HG03060 (cell line): ENCODE measurements around the gene WDPCP.
"Not testable (repeated sequence)": the region's sequence is repeated elsewhere in the genome, so short reads cannot be mapped to it uniquely, and the experiment has no call there.

ENCODE experiments used
- ATAC-seq: cut with Tn5 transposase; IDR thresholded peaks from one replicate; pipeline ENCODE4 v1.9.1; 2021; ENCODE audit warnings: low read depth, moderate number of reproducible peaks; ENCODE audit not compliant: unreplicated experiment

WDPCP gene

DNA sequence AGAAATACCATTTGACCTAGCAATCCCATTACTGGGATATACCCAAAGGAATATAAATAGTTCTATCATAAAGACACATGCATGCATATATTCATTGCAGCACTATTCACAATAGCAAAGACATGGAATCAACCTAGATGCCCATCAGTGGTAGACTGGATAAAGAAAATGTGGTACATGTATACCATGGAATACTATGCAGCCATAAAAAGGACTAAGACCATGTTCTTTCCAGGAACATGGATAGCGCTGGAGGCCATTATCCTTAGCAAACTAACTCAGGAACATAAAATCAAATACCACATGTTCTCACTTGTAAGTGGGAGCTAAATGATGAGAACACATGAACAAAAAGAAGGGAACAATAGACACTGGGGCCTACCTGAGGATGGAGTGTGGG lies 119.0 kb downstream of the WDPCP start:
- not testable (repeated sequence) for ATAC-seq

DNA sequence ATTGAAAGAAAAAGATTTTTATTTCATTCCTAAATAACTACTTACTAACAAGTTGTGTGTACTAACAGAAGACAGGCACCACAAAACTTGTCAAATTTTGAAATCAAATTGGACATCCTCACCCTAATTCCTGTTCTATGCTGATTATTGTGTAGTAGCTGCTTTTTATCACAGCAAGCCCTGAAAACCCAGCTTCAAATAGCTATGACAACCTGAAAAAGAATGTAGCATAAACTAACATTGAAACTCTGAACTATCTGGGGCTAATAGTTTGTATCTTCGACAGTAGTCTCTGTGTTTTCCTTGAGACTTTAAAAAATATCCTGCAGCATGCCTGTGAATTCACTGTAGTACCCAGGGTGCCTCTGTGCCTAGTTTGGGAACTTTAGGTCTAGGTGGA lies 122.6 kb downstream of the WDPCP start:
- no peak for ATAC-seq

DNA sequence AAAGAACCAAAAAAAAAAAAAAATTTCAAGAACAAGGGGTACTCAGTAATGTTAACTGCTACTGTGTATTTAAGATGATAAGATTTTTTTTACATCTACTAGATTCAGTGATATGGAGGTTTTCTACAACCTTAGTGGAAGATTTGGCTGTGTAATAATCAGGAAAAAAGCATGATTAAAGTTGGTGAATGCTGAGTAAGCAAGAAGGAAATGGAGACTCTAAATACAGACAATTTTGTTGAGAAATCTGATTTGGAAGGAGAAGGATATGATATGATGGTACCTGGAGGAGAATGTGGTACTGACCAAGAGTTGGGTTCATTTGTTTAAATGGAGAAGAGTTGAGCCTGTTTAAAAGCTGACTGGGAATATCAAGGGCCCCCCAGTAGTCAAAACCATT lies 125.1 kb downstream of the WDPCP start:
- no peak for ATAC-seq

DNA sequence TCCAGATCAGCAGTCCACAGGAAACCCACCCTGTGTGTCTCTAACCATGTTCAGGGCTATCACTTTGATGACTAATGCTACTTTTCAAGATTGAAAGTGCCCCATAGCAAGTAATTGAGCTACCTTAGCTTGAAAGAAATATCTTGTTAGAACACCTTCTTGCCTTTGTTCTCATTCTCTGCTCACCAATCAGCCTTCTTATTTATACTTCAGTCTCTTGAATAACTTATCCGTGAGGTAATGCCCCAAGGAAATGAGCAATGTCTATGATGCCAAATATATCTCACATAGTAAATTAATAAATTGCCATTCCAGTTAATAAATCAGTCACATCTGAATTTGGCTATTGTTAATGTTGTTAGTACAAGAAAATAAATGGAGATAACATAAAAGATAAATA lies 141.6 kb downstream of the WDPCP start:
- no peak for ATAC-seq

DNA sequence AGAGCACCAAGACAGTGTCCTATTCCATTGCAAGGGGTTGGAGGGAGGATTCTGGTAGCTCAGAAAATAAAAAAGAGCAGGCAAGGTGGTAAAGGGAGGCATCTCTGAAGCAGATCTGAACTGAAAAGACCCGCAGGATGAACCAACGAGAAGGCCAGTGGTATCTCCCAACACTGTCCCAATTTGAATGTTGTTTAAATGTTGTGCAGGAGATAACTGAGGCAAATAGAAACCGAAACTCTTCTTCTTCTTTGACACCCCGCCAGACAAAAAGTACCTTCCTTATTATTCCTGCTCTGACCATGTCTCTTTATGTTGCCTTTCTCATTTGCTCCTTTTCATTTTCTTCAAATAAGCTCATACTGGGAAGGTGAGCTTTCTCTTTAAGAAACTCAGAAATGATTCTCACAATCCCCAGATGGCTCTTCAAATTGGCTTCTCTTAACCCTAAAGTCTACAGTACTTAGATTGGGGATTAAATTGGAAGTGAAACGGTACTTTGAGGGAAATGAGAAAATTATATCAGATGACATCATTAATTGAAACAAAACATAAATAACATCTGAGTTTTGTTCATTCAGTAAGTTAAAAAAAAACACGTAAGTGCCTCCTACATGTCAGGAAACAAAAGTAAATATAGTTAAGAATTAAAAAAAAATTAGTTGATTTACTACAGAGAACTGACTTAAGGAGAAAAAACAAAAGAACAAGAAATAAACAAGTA lies 143.6 kb downstream of the WDPCP start:
- no peak for ATAC-seq

DNA sequence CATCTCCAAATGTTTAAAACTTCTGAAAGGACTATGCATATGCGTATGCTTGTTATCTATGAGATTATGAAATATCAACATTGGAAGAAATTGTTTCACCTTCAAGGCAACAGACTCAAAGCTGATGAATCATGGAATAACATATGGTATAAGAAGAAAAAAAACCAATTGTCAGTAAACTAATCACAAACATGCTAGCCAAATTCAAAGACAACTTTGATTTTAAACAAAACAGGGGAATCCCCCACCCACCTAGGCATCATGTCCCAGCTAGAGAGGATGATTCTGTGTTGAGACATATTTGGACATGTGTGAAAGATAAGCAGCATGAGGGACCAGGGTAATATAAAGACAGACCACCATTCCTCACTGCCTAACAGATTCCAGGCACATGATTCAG lies 147.7 kb downstream of the WDPCP start:
- no peak for ATAC-seq

DNA sequence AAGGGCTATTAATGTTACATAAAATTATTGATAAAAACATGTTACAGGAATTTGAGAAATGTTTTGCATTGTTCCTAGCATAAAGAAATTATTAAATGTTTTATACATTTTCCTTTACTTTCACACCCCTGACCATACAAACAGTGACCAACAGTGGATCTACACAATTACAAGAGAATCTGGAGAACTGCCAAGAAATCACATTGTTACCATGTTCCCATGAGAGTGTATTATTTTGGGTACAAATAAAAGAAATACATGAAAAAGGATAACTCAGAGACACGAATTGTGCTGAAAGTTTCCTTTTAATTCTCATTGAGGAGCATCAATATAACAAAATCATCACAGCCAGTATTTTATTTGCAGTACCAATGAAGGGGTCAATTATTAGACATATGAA lies 150.1 kb downstream of the WDPCP start:
- no peak for ATAC-seq

DNA sequence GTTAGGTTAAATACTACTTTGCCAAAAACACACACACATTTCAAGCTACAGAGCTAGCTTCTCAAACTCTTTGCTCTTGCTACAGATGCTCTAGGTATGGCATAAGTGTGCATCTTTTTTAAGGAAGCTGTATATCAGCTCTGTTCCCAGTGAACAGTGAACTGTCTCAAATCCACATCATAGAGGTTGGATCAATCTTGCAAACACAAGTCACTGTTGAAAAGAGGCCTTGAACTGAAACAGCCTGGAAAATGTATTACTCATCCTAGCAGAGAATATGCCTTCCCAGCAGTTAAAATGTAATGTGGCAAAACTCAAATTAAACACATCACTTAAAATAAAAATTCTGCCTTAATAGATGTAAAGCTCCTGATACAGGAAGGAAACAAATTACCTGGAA lies 151.8 kb downstream of the WDPCP start:
- ATAC-seq, result no peak

DNA sequence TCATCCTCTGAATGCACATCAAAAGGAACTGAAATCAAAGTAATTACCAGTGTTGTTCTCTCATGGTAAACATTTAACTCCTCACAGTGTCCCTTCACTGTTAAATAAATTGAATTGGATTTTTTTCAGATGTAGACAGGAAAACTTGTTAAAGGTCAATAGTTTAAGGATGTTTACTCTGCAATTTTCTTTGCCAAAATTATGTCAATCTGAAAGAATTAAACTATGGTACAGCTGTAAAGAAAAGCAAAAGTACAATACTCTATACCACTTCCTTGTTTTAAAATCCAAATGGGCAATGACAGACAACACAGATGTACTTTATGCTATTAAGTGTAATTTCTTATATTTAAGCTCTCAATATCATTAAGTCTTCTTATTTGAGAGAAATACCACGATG lies 153.2 kb downstream of the WDPCP start:
- no peak for ATAC-seq

DNA sequence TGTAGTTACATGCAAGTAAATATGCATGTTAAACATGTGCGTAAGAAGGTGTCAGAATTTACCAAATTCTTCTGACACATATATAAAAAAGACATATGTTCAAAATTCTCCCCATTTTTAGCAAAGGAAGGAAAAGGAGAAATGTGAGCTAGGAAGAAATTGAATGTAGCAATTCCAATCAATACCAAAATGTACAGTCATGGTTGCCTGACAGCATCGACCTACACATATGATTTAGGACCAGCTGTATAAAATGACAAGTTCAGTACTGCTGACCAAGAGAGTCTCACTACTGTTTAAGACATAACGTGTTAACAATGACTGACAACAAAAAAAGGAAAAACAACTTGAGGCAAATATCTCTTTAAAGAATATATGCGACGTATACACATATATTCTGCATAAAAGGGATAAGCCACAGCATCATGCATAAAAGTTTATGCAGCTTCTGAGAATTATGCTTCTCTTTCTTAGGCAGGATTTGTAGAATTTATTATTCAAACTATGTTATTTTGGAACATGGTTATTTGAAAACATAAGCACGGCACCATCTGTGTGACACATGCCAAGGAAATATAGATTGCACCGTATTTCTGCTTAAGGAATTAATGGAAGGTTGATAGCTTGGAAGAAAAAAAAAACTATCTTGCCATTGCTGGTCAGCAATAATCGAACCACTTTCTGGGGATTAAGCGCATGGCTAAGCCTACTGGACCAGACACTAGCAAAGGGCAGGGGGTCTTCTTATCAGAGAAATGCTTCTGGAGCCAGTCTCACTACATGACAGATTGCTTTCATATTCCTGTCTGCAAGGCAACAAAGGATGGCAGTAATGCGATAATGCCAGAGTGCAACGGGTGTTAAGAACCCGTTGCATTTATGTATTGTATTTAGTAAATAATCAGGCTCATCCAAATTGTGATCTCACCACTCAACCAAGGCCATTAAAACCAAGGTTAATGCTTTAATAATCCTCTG lies 154.0 kb downstream of the WDPCP start:
- ATAC-seq, result no peak

DNA sequence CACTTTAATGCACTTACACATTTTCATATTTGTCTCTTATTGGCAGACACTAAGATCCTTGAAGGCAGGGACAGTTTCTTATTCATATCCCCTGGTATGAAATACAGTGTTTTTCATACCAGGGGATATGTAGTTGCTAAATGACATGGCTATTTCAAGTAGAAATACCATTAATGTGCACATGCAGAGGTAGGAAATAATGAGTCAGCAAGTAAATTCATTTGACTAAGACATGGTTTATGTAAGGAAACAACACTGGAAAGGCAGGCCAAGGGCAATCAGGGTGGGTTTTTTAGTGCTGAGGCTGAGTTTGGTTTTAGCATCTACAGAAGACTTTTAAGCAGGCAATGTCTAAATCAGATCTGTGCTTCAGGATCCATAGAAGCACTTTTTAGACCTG lies 155.9 kb downstream of the WDPCP start:
- no peak for ATAC-seq

DNA sequence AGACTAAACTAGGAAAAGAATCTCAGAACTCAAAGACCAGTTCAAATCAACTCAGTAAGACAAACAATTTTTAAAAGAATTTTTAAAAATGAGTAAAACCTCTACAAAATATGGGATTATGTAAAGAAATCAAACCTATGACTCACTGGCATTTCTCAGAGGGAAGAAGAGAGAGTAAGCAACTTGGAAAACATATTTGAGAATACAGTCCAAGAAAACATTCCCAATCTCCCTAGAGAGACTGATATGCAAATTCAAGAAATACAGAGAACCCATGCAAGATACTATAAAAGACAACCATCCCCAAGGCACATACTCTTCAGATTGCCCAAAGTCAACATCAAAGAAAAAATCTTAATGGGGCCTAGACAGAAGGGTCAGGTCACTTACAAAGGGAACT lies 162.7 kb downstream of the WDPCP start:
- no peak for ATAC-seq

DNA sequence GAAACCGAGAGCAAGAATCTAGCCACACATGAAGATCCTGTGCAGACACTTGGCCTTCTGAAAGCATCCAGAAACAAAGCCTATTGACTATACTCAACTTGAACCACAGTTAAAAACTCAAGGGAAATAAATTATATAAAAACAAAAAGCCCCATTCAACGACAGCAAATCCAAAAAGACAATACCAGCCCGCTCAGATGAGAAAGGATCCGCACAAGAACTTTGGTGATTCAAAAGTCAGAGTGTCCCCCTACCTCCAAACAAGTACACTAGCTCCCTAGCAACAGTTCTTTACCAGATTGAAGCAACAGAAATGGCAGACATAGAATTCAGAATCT lies 163.2 kb downstream of the WDPCP start:
- no peak for ATAC-seq

DNA sequence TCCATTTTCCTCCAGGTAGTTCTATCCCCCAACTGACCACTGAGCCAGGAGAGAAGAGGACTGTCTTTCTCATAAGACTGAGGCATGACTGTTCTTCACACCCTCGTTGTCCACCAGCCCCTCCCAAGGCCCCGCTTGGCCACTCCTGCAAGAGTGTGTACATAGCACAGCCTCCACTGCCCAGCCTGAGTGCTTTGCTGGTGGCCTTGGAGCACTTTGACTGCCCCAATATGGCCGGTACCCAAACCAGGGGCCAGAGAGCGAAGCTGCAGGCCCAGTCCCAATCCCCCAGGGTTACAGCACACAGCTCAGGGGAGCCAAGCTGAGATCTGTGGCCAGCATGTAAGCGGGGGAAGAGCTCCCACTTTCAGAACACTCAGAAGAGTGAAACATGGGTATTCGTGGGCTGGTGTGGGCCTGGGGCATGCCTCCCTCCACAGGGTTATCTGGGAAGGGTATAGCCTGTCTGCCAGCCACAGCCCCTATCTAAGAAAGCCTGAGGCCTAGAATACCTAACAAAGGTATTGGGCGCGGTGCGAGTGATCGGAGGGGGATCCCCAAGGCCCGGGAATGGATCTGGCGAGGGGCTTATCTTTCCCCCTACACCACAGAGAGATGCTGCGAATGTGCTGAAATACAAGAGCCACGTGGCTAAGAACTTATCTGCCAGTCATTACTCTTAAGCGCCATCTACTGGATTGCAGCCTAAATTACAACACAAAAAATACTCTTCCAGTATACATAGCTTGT lies 163.8 kb downstream of the WDPCP start:
- peak; percentile 83 for ATAC-seq

DNA sequence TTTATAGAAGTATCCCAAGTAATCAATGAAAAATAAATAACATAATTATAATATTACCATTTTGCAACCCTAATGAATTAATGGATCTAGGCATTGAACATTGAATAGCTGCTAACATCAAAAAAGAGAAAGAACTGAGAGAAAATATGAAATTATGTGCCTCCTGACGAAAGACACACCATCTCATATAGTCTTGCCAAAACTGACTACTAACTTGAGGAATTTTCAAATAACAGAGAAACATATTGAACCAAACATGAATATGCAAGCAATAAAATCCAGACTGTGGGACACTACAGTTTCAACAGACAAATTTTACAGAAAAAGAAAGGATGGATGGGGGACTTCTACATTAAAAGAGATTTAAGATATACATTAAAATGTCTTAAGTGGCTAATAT lies 165.7 kb downstream of the WDPCP start:
- ATAC-seq, result no peak

DNA sequence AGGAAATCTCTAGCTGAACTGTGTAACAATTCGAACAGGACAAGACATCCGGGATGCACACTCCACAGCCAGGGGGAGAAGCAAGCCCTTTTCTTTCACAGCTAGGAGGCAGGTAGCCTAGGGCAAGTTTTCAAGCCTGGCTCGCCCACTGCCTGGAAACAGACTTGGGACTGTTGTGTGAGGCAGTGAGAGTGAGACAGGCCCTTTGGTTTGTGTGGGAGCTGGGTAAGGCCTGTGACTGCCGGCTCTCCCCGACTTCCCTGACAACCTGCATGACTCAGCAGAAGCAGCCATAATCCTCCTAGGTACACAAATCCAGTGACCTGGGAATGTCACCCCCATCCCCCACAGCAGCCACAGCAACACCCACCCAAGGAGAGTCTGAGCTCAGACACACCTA lies 179.7 kb downstream of the WDPCP start:
- no peak for ATAC-seq

DNA sequence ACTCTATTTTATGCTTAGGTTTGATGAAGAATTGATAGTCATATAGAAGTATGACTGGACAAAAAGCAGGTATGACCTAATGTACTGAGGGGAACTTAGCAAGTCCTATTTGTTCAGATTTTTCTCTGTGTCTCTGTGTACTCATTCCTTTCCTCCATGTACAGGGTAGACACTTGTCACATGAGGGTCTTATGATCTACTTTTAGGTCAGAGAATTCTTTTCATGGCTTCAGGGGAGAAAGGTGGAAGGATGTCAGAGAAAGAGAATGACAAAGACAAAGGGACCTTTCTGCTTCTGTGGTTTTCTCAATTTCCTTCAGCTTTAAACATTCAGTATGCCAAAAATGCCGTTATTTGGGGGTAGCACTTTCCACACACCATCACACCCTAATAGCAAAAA lies 181.6 kb downstream of the WDPCP start:
- no peak for ATAC-seq

DNA sequence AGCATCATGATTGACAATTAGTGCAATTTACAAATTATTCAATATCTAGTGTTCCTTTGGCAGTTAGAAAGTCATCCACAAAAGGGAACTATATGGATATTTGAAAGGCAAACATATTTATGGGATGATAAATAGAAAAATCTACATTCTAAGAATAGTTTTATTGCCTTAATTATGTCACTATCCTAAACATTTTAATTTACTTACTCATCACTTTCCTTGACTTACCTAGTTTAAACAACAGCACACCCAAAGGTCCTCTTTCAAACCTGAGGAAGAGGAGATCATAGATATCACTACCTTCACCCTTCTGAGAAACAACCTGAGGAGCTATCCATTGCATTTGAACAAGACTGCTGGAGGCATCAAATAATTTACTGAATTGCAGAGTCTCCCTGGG lies 184.5 kb downstream of the WDPCP start:
- no peak for ATAC-seq

DNA sequence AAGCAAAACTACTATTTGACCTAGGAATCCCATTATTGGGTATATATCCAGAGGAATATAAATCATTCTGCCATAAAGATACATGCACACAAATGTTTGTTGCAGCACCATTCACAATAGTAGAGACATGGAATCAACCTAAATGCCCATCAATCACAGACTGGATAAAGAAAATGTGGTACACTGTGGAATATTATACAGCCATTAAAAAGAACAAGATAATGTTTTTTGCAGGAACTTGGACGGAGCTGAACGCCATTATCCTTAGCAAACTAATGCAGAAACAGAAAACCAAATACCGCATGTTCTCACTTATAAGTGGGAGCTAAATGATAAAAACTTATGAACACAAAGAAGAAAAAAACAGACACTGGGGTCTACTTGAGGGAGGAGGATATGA lies 185.4 kb downstream of the WDPCP start:
- not testable (repeated sequence) for ATAC-seq

DNA sequence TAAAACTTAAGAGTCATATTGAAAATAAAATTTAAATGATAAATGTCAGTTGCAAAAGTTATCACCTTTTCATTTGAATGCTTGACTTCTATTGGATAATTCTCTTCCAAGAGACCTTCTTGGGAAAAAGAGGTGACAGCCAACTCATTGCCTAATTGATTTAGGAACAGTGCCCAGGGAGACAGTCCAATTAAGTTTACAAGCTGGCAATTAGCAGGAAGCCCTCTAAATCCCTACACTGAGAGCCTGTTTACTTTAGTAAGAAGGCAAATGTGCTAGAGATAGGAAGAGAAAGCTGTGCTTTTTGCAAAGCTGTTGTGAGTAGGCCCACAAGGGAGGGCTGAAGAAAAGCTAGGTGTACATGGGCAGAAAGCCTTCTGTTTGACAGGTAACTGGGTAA lies 189.1 kb downstream of the WDPCP start:
- ATAC-seq, result no peak

DNA sequence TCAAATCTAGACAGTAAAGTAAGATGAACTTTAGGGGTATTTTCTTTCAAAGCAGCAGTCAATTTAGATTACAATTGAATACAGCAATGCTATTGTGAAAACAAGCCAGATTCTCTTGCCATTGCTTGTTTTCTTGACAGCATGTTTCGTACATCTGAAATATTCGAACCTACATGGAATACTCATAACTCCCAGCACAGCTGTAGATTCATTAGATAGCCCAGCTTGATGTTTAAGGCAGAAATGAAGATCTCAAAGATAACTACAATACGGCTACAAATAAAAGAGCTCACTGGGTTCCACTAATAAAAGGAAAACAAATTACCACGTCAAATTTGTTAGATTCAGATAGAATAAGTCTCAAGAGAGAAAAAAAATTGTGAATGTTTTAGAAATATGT lies 208.8 kb downstream of the WDPCP start:
- no peak for ATAC-seq
